Measurements from ENCODE around the gene UBE2J2.
A peak's percentile ranks its signal among the peaks of the same experiment; 100 is the strongest.
"Not testable (repeated sequence)": the region's sequence is repeated elsewhere in the genome, so short reads cannot be mapped to it uniquely, and the experiment has no call there.

Gene UBE2J2

DNA sequence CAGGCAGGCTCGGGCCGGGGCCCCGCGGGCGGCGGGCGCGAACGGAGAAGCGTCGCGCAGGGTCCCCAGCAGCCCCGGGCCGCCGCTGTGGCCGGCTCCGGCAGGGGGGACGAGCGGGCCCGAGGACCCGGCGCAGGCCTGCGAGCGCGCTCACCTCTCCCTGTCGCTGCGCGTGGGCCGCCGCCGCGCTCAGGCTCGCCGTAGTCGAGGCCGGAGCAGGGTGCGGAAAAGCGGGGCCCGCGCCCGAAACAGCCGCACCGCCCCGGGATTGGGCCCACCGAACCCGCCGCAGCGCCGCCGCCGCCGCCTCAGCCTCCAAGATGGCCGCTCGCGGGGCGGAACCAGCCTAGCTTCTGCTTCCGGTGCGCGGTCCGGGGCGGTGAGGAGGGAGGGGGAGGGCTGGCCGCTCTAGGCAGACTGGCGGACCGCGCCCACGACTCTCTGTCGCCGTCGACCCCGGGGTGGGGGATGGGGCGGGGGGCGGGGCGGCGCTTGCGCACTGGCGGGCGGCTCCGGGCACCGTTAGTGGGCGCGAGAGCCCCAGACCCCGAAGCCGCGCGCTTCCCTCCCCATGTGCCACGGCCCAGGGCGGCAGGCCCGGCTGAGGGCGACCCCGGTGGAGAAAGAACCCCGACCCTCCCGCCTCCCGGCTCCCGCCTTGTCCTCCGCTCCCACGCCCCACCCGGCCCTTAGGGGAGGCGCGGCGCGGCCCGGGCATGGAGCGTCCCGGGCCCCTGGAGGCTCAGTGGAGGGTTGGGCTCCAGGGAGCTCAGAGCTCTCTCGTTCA, at the start of gene UBE2J2:
Gene UBE2J2 (minus strand): TSS at position 343 of the 787 bp plus-strand sequence. CDS start 5,862 bp downstream, outside the sequence.
- peak; percentile 93 for DNase-seq

DNA sequence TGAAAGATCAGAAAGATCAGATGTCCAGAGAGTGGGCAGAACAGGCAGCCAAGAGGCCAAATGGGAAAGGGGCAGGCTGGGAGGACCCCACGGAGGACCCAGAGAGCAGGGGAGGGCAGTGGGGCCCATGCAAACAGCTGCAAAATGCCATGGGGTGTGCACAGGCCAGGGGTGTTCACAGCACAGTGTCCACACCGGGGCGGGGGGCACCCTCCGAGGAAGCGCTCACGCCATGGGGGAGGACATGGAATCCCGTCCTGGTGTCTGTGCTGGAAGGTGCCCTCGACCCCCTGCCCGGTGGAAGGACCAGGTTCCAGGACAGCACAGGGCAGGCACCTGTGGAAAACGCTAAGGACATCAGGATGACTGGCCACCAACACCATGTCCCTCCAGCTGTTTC, 49.3 kb upstream of the UBE2J2 start:
- DNase-seq, result no peak

DNA sequence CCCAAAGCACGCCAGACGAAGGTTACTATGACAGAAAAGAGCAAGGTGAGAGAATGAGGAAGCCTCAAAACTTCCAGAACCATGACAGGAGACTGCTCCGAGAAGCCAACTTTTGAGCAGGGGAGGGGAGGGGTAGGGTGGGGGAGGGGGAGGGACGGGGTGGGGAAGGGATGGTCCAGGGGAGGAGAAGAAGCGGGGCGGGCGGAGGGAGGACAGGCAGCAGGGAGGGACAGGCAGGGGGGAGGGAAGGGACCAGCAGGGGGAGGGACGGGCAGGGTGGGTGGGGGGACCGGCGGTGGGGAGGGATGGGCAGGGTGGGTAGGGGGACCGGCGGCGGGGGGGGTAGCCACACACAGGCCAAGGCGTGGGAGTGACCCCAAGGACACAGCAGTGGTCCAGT, 48.8 kb upstream of the UBE2J2 start:
- DNase-seq, result no peak

DNA sequence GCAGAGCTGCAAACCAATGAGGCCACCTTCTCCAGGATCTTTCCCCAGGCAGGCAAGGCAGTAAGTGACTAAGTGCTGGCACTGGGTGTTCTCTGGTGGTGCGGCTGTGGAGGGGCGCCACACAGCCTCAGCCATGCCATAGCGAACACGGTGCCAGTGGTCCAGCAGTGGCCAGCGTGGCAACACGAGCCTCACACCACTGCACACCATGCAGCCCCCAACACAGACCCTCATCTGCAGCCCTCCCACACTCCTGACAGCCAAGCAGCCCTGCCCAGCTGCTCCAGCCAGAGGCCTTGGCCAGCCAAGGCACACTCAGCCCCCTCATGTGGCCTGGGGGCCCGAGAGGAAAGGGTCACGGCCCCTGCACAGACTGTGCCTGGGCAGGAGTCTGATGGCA, 47.8 kb upstream of the UBE2J2 start:
- no peak for DNase-seq

DNA sequence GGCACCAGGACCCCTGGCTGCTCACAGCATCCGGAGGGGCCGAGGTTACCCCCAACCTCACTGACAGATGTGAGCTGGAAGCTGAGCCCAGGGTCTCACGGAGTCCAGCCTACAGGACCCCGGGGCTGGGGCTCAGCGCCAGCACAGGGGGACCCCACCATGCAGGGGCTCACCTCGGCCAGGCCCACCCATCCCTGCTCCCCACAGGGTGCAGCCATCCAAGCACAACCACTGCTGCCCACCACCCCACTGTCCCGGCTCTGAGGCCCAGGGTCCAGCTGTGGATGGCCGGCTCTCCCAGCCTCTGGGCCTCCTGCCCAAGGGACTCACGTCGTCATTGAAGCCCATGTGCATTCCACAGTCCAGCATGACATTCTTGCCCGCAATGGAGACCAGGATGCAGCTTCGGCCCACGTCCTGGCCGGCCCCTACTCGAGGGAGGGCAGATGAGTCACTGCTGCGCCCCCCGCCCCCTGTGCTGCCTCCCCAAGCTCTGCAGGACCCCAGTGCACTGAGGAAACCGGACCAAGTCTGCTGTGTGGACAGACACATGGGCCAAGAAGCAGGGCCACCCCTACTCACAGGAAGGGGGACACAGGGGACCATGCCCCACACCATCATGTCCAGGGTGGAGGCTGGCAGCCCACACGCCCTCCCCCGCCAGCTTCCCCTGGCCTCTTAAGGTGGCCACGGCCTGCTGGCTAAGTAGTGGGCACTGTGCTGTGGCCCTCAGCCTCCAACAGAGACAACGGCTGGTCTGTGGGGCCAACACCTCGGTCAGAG, 47.2 kb upstream of the UBE2J2 start:
- no peak for DNase-seq

DNA sequence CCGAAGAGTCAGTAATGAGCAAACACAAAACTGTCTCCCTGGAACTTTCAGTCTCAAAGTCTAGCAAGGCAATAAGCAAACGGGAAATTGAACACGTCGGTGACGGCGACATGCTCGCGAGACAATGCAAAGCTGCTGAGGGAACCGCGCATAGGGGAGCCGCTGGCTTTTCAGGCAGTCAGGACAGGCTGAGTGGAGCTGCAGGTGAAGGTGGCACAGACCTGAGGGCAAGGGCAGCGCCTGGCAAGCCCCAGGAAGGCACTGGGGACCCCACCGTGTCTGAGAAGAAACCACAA, 45.9 kb upstream of the UBE2J2 start:
- DNase-seq, result no peak

DNA sequence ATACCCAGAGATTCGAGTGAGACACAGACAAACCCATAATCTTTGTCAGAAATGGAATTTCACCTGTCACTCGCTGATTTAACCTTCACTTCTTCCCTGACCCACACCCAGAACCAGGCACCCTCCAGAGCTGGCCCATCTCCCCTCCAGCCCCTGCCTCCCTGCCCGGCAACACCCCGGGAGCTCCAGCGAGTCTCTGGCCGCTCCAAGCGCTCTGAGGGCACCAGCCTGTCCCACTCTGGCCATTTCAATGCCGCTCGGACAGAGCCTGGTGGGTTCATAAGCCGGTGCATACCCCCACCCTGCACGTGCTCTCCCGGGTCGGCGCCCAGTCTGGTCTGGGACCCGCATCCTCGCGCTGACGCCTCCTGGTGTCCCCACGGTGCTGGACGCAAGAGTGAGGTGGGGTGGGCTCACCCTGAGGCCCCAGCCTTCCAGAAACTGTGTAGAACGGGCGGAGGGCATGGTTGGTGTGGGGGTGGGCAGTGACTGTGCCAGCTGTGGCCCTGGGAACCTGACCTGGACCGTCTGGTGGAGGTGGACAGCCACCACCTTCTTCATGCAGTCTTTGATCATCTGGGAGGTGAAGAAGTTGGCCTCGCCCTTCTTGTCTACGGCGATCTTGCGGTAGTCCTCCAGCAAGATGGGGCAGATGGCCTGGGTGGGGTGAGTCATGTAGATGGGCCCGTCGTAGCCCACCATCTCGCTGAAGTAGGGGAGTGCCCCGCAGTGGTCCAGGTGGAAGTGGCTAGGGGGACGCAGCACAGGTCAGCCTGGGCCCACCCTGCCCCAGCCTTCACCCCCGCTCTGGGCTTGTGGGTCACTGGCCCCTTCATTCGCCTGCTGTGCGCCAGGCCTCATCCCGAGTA, 45.4 kb upstream of the UBE2J2 start:
- no peak for DNase-seq

DNA sequence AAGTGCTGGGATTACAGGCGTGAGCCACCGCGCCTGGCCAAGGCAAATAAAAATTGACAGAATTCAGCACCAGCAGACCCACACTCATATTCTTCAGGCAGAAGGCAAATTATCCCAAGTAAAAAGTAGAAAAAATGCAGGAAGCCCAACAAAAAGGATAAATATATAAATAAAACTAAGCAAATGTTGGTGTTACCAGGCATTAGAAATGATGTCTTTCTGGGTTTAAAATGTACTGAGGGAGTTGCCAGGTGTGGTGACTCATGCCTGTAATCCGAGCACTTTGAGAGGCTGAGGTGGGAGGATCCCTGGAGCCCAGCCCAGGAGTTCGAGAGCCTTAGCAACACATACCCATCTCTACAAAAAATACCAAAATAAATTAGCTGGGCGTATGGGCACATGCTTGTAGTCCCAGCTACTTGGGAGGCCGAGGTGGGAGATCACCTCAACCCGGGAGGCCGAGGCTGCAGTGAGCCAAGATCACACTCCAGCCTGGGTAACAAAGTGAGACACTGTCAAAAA, 44.5 kb upstream of the UBE2J2 start:
- DNase-seq, result no peak

DNA sequence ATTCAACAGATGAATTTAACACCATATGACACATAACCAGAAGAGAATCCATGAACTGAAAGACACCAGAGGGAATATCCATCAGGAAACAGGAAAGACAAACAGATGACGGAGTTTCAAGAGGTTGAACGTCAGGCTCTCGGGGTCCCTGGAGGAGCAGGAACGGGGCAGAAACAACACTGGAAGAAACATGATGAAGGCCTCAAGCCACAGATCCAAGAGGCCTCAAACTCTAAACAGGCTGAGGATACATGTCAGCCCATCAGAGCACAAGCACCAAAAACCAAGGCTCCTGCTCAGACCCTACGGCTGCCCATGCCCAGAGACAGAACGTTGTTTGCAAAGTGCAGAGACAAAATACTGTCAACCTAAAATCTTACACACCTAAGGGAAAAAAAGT, 43.8 kb upstream of the UBE2J2 start:
- no peak for DNase-seq

DNA sequence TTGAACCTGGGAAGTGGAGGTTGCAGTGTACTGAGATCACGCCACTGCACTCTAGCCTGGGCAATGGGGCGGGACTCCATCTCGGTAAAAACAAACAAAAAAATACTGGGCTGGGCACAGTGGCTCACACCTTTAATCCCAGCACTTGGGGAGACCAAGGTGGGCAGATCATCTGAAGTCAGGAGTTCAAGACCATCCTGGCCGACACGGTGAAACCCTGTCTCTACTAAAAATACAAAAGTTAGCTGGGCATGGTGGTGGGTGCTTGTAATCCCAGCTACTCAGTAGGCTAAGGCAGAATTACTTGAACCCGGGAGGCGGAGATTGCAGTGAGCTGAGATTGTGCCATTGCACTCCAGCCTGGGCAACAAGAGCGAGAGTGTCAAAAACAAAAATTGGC, 42.5 kb upstream of the UBE2J2 start:
- DNase-seq, result not testable (repeated sequence)

DNA sequence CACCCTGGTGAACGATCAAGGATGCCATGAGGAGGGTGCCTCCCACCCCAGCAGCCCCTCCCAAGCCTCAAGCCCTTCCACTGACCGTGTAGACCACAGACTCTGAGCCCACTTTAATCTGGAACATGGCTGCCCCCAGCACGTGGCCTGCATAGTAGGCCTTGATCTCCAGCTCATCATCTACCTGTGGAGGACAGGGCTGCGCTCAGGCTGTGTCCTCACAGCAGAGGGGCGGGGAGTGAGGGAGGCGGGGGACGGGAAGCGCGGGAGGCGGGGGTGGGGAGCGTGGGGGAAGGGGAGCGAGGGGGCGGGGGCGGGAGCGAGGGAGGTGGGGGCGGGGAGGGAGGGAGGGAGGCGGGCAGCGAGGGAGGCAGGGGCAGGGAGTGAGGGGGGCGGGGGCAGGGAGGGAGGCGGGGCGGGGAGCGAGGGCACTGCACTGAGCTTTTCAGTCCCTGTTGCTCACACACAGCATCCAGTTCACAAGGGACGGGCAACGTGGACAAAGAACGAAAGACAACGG, 41.8 kb upstream of the UBE2J2 start:
- DNase-seq, result no peak

DNA sequence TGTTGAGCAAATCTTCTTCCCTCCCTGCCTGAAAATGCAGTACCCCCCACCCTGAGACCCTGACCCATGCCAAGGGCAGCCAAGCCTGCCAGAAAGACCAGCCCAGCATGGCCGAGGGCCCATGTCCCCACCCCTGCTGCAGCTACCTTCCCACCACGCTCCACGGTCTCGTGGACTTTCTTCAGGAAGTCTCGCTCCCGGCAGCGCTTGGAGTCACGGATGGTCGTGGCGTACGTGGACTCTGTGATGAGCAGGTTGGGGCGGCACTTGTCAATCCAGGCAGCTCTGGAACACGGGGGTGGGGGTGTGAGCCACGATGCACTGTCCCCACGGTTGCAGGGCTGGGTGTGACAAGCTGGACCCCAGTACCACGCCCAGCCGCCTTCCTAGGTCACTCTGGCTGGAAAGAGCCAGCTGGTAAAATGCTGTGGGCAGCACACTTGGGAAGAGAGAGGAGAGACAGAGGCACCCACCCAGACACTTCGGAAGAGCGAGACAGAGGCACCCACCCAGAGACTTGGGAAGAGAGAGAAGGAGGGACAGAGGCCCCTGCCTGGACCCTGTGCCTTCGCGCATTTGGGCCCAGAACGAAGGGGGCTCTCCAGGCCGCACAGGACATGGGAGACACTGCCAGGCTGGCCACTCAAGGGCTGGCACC, 41.2 kb upstream of the UBE2J2 start:
- no peak for DNase-seq

DNA sequence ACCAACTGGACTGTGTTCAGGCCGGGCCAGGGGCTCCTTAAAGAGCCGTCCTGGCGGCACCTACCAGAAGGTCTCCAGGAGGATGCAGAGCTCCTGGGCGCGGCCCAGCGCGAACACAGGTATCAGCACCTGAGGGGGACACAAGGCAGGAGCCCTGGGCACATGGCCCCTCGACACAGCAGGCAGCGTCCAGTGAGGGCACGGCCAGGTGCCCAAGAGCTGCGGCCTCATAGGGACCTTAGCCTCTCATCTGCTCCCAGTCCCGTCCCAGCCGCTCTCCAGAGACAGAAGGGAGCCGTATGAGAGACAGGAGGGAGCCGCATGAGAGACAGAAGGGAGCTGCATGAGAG, 40.6 kb upstream of the UBE2J2 start:
- DNase-seq, result no peak

DNA sequence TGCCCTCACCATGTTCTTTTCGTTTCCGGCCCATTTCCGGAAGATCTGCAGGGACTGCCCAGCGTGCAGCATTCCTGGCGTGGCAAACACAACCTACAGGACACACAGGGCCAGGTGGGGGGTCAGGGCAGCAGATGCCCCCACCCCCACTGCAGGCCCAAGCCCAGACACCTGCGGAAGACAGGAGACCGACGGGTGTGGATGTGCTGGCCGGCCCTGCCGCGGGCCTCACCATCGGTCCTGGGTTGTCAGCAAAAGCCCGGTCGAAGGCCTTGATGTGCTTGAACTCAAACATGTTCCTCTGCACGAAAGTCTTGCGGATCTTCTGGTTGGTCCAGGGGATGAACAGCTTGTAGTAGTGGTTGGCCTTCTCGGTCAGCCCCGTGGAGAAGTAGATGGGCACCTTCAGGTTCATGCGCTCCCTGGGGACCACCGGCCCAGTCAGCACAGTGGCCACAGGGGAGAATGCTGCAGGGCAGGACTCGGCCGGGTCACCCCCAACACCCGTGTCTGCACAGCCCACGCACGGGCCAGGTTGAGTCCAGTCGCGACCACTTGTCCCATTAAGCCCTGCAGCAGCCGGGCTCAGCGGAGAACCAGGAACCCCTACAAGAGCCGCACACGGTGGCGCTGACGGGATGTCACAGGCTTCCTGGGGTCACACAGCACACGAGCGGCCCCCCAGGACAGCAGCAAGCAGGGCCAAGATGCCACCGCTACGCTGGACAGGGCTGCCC, 40.0 kb upstream of the UBE2J2 start:
- no peak for DNase-seq

DNA sequence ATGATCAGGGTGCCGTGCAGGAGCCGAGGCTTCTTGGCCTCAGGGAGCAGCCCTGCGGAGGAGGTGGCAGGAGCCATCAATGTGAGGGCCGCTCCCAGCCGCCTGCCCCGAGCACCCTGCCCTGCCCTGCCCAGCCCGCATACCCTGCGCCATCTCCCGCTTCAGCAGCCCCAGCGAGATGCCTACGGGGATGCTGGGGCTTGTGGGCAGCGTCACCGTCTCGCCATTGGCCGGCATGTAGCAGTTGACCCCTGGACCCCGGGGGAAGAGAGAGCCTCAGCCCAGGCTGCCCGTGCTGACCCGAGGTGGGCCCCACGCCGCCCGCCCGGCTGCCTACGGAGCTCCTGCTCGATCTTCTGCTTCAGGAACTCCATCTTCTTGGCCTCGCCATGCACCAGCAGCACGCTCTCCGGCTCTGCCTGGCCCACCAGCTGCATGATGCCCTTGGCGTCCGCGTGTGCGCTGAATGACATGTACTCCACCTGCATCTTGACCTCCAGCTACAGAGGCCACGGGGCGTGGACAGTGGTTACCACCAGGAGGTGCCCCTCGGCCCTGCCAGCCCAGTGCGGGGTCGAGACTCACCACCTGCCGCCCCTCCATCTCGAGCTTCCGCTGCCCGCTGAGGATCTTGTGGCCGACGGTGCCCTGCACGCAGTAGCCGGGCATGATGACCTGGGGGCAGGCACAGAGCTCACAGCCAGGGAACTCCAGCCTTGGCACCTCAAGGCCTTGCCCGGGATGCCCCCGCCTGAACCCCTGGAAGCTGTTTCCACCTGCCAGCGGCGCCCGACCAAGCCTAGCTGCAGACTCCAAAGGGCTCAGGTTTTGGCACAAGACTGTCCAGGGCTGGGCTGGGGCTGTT, 39.0 kb upstream of the UBE2J2 start:
- no peak for DNase-seq

DNA sequence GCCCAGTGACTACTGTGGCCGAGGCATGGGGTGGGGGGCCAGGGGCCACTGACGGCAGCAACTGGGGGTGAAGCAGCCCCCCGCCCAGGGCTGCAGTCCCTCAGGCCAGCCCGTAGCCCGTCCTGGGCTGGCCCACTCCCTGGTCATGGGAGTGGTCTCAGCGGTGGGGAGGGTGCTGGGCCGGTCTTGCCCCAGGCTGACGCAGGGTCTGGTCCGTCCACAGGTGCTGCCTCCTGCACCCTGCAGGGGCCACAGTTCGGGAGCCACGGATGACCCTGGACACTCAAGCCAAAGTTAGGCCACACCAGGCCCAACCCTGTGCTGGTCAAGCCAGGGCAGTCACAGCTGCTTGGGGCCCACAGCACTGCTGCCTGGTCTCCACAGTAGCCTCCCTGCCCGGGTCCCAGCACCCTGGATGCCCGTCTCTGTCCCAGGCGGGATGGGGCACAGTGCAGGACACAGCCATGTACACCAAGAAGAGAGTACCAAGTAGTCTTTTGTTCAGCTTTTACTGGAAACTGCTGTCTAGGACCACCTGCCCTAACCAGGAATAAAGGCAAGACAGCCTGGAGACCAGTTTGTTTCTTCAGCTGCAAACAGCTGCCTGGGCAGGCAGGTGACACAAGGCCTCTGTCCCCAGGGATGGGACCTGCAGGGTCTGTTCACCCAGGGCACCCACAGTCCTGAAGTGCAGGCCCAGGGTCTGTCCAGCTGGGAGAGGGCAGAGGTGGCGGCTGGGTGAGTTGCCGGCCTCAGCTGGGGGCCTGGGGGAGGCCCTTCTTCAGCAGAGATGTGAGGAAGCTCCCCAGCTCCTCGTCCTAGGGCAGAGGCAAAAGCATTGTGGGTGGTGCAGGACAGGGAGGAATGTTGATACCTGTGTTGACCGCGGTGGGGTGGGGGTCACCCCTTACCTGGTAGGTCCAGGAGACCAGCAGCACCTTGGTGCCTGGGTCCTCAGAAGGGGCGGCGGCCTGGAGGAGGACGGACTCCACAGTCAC, 37.8 kb upstream of the UBE2J2 start:
- no peak for DNase-seq

DNA sequence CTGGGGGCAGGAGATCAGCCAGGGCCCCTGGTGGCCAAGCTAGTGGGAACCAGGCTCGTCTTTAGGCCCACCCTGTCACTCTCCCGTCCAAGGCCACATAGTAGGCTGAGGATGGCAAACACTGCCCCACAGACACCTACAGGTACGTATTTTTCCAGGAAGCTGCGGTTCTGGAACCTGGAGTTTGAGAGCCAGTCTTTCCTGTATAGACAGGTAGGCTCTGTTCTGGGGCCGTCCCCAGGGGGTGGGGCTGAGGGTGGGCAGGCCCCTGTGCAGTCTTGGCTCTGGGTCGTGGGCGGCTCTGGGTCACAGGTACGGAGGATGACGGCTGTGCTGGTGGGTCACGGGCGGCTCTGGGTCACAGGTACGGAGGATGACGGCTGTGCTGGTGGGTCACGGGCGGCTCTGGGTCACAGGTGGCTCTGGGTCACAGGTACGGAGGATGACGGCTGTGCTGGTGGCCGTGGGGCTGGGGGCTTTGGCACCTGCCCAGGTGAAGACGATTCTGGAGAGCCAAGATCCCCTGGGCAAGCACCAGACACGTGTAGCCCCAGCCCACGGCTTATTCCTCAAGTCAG, 36.9 kb upstream of the UBE2J2 start:
- DNase-seq, result no peak

DNA sequence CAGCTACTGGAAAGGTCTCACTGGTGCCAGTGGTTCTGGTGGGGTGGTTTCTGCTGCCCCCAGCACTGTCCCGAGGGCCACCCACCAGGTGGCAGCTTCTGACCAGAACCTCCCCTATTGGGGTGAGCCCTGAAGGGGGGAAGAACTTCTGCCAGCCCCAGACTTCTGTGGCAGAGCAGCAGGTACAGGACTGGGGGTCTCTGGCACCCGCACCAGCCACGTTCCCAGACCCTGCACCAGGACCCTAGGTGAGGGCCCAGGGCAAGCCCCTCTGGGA, 36.4 kb upstream of the UBE2J2 start:
- DNase-seq, result no peak

Data from activated gamma-delta T cell treated with Interleukin-2 at 50 U/mL for 16 hours (primary cell).